Neural cell (in vitro differentiated cells): ENCODE results near the gene MST1.

ENCODE experiments used
- POLR2AphosphoS5 ChIP-seq: IDR thresholded peaks from 2 replicates; pipeline ENCODE4 v1.6.1; 2012
- TAF1 ChIP-seq: IDR thresholded peaks from 2 replicates; pipeline ENCODE4 v1.6.1; 2012; ENCODE audit warnings: low read depth

DNA sequence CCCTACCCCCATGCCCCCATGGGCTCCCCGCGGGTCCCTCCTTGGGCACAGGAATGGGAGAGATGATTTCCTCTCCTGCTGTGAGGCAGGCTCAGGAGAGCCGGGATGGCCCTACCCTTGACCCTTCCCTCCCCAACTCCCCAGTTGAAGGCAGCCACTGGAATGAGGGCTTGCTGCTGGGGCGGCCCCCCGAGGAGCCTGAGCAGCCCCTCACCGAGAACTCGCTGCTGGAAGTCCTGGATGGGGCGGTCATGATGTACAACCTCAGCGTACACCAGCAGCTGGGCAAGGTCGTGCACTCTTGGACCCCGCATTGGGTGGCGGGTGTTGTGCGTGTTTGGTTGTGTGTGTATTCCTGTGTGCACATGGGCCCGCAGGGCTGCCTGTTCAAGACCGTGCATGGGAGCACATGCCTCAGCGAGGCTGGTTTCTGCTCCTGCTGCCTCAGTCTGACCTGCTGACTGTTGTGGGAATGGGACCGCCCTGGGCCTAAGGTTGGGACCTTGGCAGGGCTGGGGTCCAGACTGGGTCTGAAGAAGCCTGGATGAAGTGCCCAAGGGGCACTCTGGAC, 16.2 kb upstream of the MST1 start:
- TF ChIP-seq POLR2AphosphoS5 (no peak), TAF1 (no peak)
